Hepatocyte (in vitro differentiated cells): ENCODE data around the gene PIK3R5.
"Not testable (repeated sequence)": the region's sequence is repeated elsewhere in the genome, so short reads cannot be mapped to it uniquely, and the experiment has no call there.

Experiments
- CTCF ChIP-seq: fragments of 200-600 bp; sonication (generic); IDR thresholded peaks from 2 replicates; pipeline ENCODE4 v1.5.1; 2016; ENCODE audit warnings: antibody characterized with exemption, mild to moderate bottlenecking; ENCODE audit not compliant: poor library complexity
- EZH2 ChIP-seq: fragments of 200-600 bp; sonication (generic); IDR thresholded peaks from 2 replicates; pipeline ENCODE4 v1.6.1; 2016; ENCODE audit warnings: antibody characterized with exemption, mild to moderate bottlenecking, borderline replicate concordance

- not testable (repeated sequence) for TF ChIP-seq CTCF, EZH2
These were observed 109.3 kb downstream of the PIK3R5 start for GRCh38 chr17:8856205-8856603.
